ENCODE results near the gene ASMT. TPM values are rescaled to one million over a fixed set of nuclear protein-coding genes. Genes with fewer than 3 reads are reported as not detected.
A peak's percentile ranks its signal among the peaks of the same experiment; 100 is the strongest.

Gene ASMT
- total RNA-seq, 4 donors from 2014 or later, result not detected

DNA sequence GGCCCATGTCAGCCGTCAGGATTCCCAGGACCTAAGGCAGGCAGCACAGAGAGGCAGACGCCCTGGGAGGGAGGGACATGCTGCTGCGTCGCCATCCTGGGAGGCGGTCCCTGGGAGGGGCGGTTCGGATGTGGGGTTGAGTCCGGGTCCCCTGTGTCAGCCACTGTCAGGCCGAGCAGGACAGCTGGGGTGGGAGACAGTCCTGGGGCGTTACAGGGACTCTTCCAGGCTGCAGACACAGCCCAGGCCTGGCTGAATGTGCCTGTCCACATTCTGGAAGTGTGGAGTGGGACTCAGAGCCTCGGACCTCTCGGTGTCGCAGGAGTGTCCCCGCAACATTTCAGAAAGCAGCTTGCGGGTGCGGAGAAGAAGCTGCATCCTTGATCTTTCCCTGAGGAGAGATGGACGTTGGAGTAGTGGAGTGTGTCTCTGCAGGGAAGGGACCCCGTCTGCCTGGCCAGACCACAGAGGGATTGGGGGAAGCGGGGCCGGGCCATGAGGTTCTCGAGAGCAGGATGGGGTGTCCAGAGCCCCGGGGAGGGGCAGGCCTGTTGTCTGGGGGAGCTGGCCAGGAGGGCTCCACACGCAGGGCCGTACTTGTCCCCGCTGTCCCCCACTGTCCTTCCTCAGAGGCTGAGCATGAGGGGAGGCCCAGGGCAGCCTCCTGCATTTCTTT, 17.4 kb upstream of the ASMT start:
- TF ChIP-seq, protein P1, sequence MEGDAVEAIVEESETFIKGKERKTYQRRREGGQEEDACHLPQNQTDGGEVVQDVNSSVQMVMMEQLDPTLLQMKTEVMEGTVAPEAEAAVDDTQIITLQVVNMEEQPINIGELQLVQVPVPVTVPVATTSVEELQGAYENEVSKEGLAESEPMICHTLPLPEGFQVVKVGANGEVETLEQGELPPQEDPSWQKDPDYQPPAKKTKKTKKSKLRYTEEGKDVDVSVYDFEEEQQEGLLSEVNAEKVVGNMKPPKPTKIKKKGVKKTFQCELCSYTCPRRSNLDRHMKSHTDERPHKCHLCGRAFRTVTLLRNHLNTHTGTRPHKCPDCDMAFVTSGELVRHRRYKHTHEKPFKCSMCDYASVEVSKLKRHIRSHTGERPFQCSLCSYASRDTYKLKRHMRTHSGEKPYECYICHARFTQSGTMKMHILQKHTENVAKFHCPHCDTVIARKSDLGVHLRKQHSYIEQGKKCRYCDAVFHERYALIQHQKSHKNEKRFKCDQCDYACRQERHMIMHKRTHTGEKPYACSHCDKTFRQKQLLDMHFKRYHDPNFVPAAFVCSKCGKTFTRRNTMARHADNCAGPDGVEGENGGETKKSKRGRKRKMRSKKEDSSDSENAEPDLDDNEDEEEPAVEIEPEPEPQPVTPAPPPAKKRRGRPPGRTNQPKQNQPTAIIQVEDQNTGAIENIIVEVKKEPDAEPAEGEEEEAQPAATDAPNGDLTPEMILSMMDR (IDR thresholded peaks at IDR 0.05), result no peak
- TF ChIP-seq POLR2A (IDR thresholded peaks at IDR 0.05), result no peak
- DNase-seq (ENCODE audit: low spot score in 2 of 2), result peak in 1 of 2 donors; percentile 81
- WGBS, 2 donors, result 92% methylated on average over 24 to 25 of the region's 25 CpGs
- intact Hi-C loops (cut with DNase I; ENCODE audit: low total_unique reads), result no loop called here
- H3K4me3 ChIP-seq (ENCODE audit: low read depth, poor library complexity, severe bottlenecking), result no peak overlapping the region

DNA sequence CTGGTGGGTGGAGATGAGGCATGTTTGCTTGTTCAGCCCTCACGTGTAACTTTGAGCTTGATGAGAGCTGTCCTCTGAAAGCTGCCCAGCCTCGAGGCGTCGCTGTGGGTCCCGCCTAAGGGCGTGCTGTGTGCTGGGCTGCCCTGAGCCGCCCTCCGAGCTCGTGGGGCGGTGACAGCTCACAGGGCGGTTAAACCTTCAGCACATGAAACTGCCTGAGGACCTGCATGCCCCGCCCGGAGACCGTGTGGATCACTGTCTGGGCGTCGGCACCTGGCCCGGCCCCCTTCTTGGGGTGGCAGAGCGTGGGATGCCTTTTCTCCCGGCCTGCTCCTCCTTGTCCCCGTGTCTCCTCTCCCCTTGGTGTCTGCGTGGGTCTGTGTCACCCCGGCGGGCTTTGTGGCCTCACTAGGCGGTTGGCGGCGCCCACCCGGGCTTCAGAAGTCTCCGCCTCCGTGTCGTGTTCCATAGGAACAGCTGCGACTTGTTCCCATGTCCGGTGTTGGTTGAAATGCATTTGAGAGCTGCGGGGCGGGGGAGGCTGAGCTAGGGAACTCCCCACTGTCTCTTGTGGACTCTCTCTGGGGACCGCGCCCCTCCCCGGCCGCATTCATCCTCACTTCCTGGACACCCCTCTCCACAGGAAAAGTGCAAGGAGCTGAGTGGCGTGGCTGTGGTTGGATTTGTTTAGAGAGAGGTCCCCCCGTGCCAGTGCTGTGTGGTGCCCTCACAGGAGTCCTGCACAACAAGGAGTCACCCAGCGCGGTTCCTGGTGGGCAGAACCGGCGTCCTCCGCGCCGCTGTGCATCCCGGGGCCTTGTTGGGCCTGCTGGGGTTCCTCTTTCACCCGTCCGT, 16.6 kb upstream of the ASMT start:
- H3K4me3 ChIP-seq (ENCODE audit: low read depth, poor library complexity, severe bottlenecking), result no peak overlapping the region
- DNase-seq (ENCODE audit: low spot score in 2 of 2), result peak in 1 of 2 donors; percentile 78
- intact Hi-C loops (cut with DNase I; ENCODE audit: low total_unique reads), result no loop called here
- TF ChIP-seq, protein P1 (IDR thresholded peaks at IDR 0.05), result no peak
- TF ChIP-seq POLR2A (IDR thresholded peaks at IDR 0.05), result no peak
- WGBS, 2 donors, result 87% methylated on average over 46 to 47 of the region's 50 CpGs

DNA sequence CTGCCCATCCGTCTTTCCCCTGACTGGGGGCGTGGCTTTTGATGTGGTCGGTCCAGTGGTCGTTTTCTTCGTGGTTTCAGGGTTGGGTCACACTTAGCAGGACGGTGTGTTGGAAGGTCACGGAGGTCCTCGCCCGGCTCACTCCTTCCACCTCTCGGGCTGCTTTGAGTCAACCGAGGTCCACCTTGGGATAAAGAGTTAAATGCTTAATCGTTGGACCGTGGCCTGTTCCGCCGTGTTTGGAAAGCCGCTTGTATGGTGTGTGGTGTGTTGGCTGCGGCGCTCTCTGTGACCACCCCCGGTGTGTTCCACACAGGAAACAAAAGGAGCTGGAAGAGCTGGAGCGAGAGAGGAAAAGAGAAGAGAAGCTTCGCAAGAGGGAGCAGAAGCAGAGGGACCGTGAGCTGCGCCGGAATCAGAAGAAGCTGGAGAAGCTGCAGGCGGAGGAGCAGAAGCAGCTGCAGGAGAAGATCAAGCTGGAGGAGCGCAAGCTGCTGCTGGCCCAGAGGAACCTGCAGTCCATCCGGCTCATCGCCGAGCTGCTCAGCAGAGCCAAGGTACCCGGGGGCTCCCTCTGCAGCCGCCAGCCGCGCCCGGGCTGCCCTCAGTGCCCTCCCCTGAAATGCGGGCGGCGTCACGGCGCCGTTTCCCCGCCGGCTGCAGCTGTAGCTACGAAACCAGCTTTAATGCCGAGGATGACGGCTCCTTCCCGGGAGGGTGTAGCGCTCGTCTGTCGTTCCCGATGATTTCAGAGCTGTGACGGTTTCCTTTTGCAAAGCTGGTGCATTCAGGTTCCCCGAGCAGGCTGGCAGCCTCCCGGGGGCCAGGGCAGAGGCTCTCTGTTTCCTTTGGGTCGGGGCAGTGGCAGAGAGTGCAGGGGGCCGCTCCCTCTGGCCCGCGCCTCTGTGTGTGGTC, 15.7 kb upstream of the ASMT start:
- no peak overlapping the region for H3K4me3 ChIP-seq (ENCODE audit: low read depth, poor library complexity, severe bottlenecking)
- WGBS, 2 donors, result 92 to 94% methylated on average over 57 of the region's 57 CpGs
- no peak for TF ChIP-seq POLR2A (IDR thresholded peaks at IDR 0.05)
- TF ChIP-seq, protein P1 (IDR thresholded peaks at IDR 0.05), result no peak
- intact Hi-C loops (cut with DNase I; ENCODE audit: low total_unique reads), result no loop called here
- peak in 1 of 2 donors; percentile 52 for DNase-seq (ENCODE audit: low spot score in 2 of 2)

DNA sequence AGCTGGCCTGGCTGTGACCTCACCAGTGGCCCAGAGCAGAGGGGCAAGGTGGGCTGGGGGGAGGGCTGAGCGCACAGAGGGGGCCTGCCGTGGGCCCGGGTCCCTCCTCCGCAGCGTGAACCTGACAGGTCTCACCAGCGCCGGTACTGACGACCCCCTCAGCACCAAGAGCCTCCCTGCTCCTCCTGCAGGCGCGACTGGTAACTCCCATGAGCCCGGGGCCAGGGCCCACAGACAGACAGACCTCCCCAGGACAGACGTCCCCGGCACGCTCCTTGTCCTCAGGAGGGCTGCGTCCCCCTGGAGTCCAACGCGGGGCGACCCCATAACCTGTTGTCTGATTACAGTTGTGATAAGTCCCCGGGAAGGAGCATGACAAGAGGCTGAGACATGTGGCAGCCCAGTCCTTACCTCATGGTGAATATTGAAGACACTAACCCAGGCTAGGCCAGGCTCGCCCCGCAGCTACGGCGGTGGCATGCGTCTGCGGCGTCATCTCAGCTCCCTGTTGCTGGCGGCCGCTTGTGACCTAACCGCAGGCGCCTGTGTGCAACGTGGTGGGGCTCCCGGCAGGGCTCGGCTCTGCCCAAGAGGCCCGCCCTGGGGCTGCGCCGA, 15.0 kb upstream of the ASMT start:
- DNase-seq (ENCODE audit: low spot score in 2 of 2), result peak in 1 of 2 donors; percentile 72
- TF ChIP-seq, protein P1 (IDR thresholded peaks at IDR 0.05), result no peak
- no peak for TF ChIP-seq POLR2A (IDR thresholded peaks at IDR 0.05)
- H3K4me3 ChIP-seq (ENCODE audit: low read depth, poor library complexity, severe bottlenecking), result no peak overlapping the region
- whole genome bisulfite sequencing, 2 donors, result 95 to 97% methylated on average over 32 to 33 of the region's 36 CpGs
- intact Hi-C loops (cut with DNase I; ENCODE audit: low total_unique reads), result no loop called here

DNA sequence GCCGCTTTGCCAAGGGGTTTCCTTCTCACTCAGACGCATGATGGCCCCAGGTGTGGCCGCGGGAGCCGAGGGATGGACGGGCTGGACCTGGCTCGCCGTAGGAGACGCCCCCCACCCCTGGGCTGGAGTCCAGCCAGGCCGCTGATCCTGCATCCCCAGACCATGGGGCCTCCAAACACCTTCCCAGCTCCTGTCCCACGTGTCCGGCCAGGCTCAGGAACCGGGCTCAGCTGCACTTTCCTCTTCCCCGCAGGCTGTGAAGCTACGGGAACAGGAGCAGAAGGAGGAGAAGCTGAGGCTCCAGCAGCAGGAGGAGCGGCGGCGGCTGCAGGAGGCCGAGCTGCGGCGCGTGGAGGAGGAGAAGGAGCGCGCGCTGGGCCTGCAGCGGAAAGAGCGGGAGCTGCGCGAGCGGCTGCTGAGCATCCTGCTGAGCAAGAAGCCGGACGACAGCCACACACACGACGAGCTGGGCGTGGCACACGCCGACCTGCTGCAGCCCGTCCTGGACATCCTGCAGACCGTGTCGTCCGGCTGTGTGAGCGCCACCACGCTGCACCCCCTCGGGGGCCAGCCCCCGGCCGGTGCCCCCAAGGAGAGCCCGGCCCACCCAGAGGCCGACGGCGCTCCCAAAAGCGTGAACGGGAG, 14.3 kb upstream of the ASMT start:
- intact Hi-C loops (cut with DNase I; ENCODE audit: low total_unique reads), result no loop called here
- TF ChIP-seq POLR2A (IDR thresholded peaks at IDR 0.05), result no peak
- TF ChIP-seq, protein P1 (IDR thresholded peaks at IDR 0.05), result no peak
- peak in 1 of 2 donors; percentile 54 for DNase-seq (ENCODE audit: low spot score in 2 of 2)
- WGBS, 2 donors, result 97 to 98% methylated on average over 35 to 52 of the region's 52 CpGs
- H3K4me3 ChIP-seq (ENCODE audit: low read depth, poor library complexity, severe bottlenecking), result no peak overlapping the region

All from lower leg skin (tissue), 4 donors.